Fibroblast of pulmonary artery (primary cell): ENCODE results near the gene GBF1.

ENCODE experiments used
- DNase-seq: peaks from one replicate; pipeline ENCODE4 v3.0.0-alpha.2; 2010; ENCODE audit warnings: low read depth
- H3K4me3 ChIP-seq: replicated peaks from 2 replicates; pipeline ENCODE4 v1.5.1; 2011; ENCODE audit warnings: low read depth, mild to moderate bottlenecking, control low read depth, low read length, moderate library complexity
- CTCF ChIP-seq: IDR thresholded peaks from 2 replicates; pipeline ENCODE4 v1.5.1; 2011; ENCODE audit warnings: mild to moderate bottlenecking, control low read depth, low read length, inconsistent platforms; ENCODE audit errors: missing control alignments

The GBF1 gene

GRCh38 chr10:102411341-102412255 is 166.3 kb downstream of the GBF1 start:
- DNase-seq: no peak
- no peak overlapping the region for H3K4me3 ChIP-seq
- no peak for TF ChIP-seq CTCF

GRCh38 chr10:102412293-102412692 is 167.0 kb downstream of the GBF1 start:
- DNase-seq: no peak
- TF ChIP-seq CTCF: no peak
- no peak overlapping the region for H3K4me3 ChIP-seq

- TF ChIP-seq CTCF: no peak
- H3K4me3 ChIP-seq: no peak overlapping the region
- no peak for DNase-seq
Measured at GRCh38 chr10:102413053-102413705, 167.8 kb downstream of the GBF1 start.

GRCh38 chr10:102413806-102414561 is 168.7 kb downstream of the GBF1 start:
- DNase-seq: no peak
- TF ChIP-seq CTCF: no peak
- no peak overlapping the region for H3K4me3 ChIP-seq

GRCh38 chr10:102414749-102415148 is 169.4 kb downstream of the GBF1 start:
- no peak overlapping the region for H3K4me3 ChIP-seq
- no peak for DNase-seq
- no peak for TF ChIP-seq CTCF

- TF ChIP-seq CTCF: no peak
- no peak overlapping the region for H3K4me3 ChIP-seq
- DNase-seq: no peak
Measured at GRCh38 chr10:102416283-102416682, 171.0 kb downstream of the GBF1 start.
